Measurements from ENCODE around the gene UBE2H. TPM values are rescaled to one million over a fixed set of nuclear protein-coding genes. Genes with fewer than 3 reads are reported as not detected.

UBE2H gene
- total RNA-seq, 1 donor from 2014 or later, result 194 TPM

- TF ChIP-seq CTCF (IDR thresholded peaks at IDR 0.05; ENCODE audit: insufficient read depth, low read depth, low read length) (no peak), EZH2 (IDR thresholded peaks at IDR 0.05; ENCODE audit: insufficient read depth, low read length) (no peak)
- Mint-ChIP-seq H3K36me3 (ENCODE audit: low read depth, unreplicated experiment) (peaks cover 3% of the 10 kb centered on the region), H3K27me3 (ENCODE audit: low read depth, unreplicated experiment) (no peaks in the 10 kb centered on the region), H3K4me1 (ENCODE audit: low read depth, unreplicated experiment) (peaks cover 56% of the 10 kb centered on the region), H3K9me3 (ENCODE audit: unreplicated experiment) (no peaks in the 10 kb centered on the region), H3K4me3 (ENCODE audit: unreplicated experiment) (no peak overlapping the region), H3K27ac (ENCODE audit: unreplicated experiment) (peak overlapping the region; percentile 36)
- Histone ChIP-seq H3K9me3 (ENCODE audit: insufficient read depth, low read depth, low read length) (no peaks in the 10 kb centered on the region), H3K4me2 (ENCODE audit: low read length) (no peak overlapping the region), H4K20me1 (ENCODE audit: insufficient read depth, low read length) (peaks cover 28% of the 10 kb centered on the region), H3K4me1 (ENCODE audit: insufficient read depth, low read length) (peaks cover 57% of the 10 kb centered on the region), H3K36me3 (ENCODE audit: insufficient read depth, low read length) (no peaks in the 10 kb centered on the region), H3K79me2 (ENCODE audit: insufficient read depth, low read length) (peaks cover 44% of the 10 kb centered on the region), H3K27ac (ENCODE audit: low read depth, low read length) (no peak overlapping the region), H3K27me3 (ENCODE audit: insufficient read depth, low read length) (no peaks in the 10 kb centered on the region), H3K9ac (ENCODE audit: low read length) (no peak overlapping the region), H3K4me3 (ENCODE audit: insufficient read depth, low read depth, low read length) (no peak overlapping the region), H2AFZ (ENCODE audit: low read depth, low read length) (no peak overlapping the region)
- DNase-seq (ENCODE audit: low read depth) (no peak), FAIRE-seq (no peak)
Observed at GRCh38 chr7:129843978-129844840, 108.6 kb downstream of the UBE2H start.

- no peak overlapping the region for H3K27ac ChIP-seq (ENCODE audit: low read depth, low read length)
- peaks cover 40% of the 10 kb centered on the region for H3K79me2 ChIP-seq (ENCODE audit: insufficient read depth, low read length)
- no peaks in the 10 kb centered on the region for H3K9me3 Mint-ChIP-seq (ENCODE audit: unreplicated experiment)
- H2AFZ ChIP-seq (ENCODE audit: low read depth, low read length), result no peak overlapping the region
- no peak overlapping the region for H3K4me3 Mint-ChIP-seq (ENCODE audit: unreplicated experiment)
- H3K4me3 ChIP-seq (ENCODE audit: insufficient read depth, low read depth, low read length), result no peak overlapping the region
- H3K27me3 Mint-ChIP-seq (ENCODE audit: low read depth, unreplicated experiment), result no peaks in the 10 kb centered on the region
- H3K27me3 ChIP-seq (ENCODE audit: insufficient read depth, low read length), result no peaks in the 10 kb centered on the region
- no peak overlapping the region for H3K9ac ChIP-seq (ENCODE audit: low read length)
- H3K4me1 Mint-ChIP-seq (ENCODE audit: low read depth, unreplicated experiment), result peaks cover 54% of the 10 kb centered on the region
- H3K9me3 ChIP-seq (ENCODE audit: insufficient read depth, low read depth, low read length), result no peaks in the 10 kb centered on the region
- H3K36me3 ChIP-seq (ENCODE audit: insufficient read depth, low read length), result peaks cover 3% of the 10 kb centered on the region
- H3K4me2 ChIP-seq (ENCODE audit: low read length), result no peak overlapping the region
- TF ChIP-seq CTCF (IDR thresholded peaks at IDR 0.05; ENCODE audit: insufficient read depth, low read depth, low read length) (no peak), EZH2 (IDR thresholded peaks at IDR 0.05; ENCODE audit: insufficient read depth, low read length) (no peak)
- peaks cover 28% of the 10 kb centered on the region for H4K20me1 ChIP-seq (ENCODE audit: insufficient read depth, low read length)
- peak overlapping the region; percentile 60 for H3K27ac Mint-ChIP-seq (ENCODE audit: unreplicated experiment)
- no peak for DNase-seq (ENCODE audit: low read depth)
- H3K4me1 ChIP-seq (ENCODE audit: insufficient read depth, low read length), result peaks cover 54% of the 10 kb centered on the region
- peaks cover 5% of the 10 kb centered on the region for H3K36me3 Mint-ChIP-seq (ENCODE audit: low read depth, unreplicated experiment)
- no peak for FAIRE-seq
Observed at GRCh38 chr7:129843365-129843898, 109.3 kb downstream of the UBE2H start.

GRCh38 chr7:129841465-129841864 is 111.3 kb downstream of the UBE2H start:
- no peaks in the 10 kb centered on the region for H3K27me3 Mint-ChIP-seq (ENCODE audit: low read depth, unreplicated experiment)
- Histone ChIP-seq H3K4me1 (ENCODE audit: insufficient read depth, low read length) (peaks cover 43% of the 10 kb centered on the region), H3K4me2 (ENCODE audit: low read length) (no peak overlapping the region), H3K4me3 (ENCODE audit: insufficient read depth, low read depth, low read length) (no peak overlapping the region), H3K27me3 (ENCODE audit: insufficient read depth, low read length) (no peaks in the 10 kb centered on the region), H3K9me3 (ENCODE audit: insufficient read depth, low read depth, low read length) (no peaks in the 10 kb centered on the region), H3K79me2 (ENCODE audit: insufficient read depth, low read length) (peaks cover 25% of the 10 kb centered on the region), H3K36me3 (ENCODE audit: insufficient read depth, low read length) (peaks cover 6% of the 10 kb centered on the region), H3K27ac (ENCODE audit: low read depth, low read length) (no peak overlapping the region), H4K20me1 (ENCODE audit: insufficient read depth, low read length) (peaks cover 29% of the 10 kb centered on the region), H3K9ac (ENCODE audit: low read length) (no peak overlapping the region), H2AFZ (ENCODE audit: low read depth, low read length) (no peak overlapping the region)
- no peak for FAIRE-seq
- no peaks in the 10 kb centered on the region for H3K9me3 Mint-ChIP-seq (ENCODE audit: unreplicated experiment)
- no peak overlapping the region for H3K4me3 Mint-ChIP-seq (ENCODE audit: unreplicated experiment)
- peaks cover 13% of the 10 kb centered on the region for H3K36me3 Mint-ChIP-seq (ENCODE audit: low read depth, unreplicated experiment)
- DNase-seq (ENCODE audit: low read depth), result no peak
- peaks cover 46% of the 10 kb centered on the region for H3K4me1 Mint-ChIP-seq (ENCODE audit: low read depth, unreplicated experiment)
- H3K27ac Mint-ChIP-seq (ENCODE audit: unreplicated experiment), result no peak overlapping the region
- no peak for TF ChIP-seq EZH2 (IDR thresholded peaks at IDR 0.05; ENCODE audit: insufficient read depth, low read length)
- no peak for TF ChIP-seq CTCF (IDR thresholded peaks at IDR 0.05; ENCODE audit: insufficient read depth, low read depth, low read length)
